IPS-18a (cell line): ENCODE results near the gene GSN.

Source experiments
- H3K27ac ChIP-seq: one replicate; pipeline ENCODE4 v1.5.1; 2013; ENCODE audit warnings: low read length
- H3K27me3 ChIP-seq: one replicate; pipeline ENCODE4 v1.6.1; 2013; ENCODE audit warnings: mild to moderate bottlenecking, low read length; ENCODE audit not compliant: control insufficient read depth, insufficient read depth
- H3K36me3 ChIP-seq: one replicate; pipeline ENCODE4 v1.6.1; 2013; ENCODE audit warnings: low read depth, low read length; ENCODE audit not compliant: control insufficient read depth
- H3K4me1 ChIP-seq: one replicate; pipeline ENCODE4 v1.6.1; 2013; ENCODE audit warnings: low read depth, low read length; ENCODE audit not compliant: control insufficient read depth
- H3K4me3 ChIP-seq: one replicate; pipeline ENCODE4 v1.5.1; 2013; ENCODE audit warnings: low read length
- H3K9ac ChIP-seq: one replicate; pipeline ENCODE4 v1.6.1; 2013; ENCODE audit warnings: mild to moderate bottlenecking, low read length, moderate library complexity
- H3K9me3 ChIP-seq: one replicate; pipeline ENCODE4 v1.6.1; 2013; ENCODE audit warnings: low read depth, low read length; ENCODE audit not compliant: control insufficient read depth

The GSN gene

DNA sequence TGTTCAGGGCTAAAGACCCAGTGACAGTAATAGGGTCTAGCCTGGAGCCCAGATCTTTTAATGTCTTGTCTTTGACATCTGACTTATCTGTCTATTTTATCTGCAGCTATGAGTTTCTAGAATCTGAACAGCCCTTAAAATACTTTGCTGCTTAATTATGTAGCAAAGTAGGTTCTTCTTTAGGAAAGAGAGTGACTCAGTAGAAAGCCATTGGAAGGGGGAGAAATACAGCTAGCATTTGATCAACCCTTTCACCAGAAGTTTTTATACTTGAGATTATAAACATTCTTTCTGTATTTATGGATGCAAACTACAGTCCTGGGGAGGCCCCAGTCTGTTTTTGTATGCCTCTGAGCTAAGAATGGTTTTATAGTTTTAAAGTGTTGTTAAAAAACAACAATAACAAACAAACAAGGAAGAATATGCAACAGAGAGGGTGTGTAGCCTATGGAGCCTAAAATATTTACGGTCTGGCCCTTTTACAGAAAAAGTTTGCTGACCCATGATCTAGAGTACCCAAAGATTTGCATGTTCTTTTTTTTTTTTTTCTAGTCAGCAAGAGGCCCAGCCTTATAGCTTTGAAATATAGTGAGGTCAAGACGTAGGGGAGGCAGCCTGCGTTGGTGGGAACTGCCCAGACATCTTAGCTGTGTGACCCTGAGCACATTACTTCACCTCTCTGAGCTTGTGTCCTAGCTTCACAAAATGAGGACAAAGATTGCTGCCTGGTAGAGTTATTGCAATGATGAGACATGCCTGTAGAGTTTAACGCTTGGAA, 9.7 kb downstream of the GSN start:
- Histone ChIP-seq H3K4me3 (no peak overlapping the region), H3K27ac (no peak overlapping the region), H3K36me3 (no peaks in the 10 kb centered on the region), H3K9ac (no peak overlapping the region), H3K9me3 (no peaks in the 10 kb centered on the region), H3K27me3 (peaks cover 39% of the 10 kb centered on the region), H3K4me1 (peaks cover 7% of the 10 kb centered on the region)

DNA sequence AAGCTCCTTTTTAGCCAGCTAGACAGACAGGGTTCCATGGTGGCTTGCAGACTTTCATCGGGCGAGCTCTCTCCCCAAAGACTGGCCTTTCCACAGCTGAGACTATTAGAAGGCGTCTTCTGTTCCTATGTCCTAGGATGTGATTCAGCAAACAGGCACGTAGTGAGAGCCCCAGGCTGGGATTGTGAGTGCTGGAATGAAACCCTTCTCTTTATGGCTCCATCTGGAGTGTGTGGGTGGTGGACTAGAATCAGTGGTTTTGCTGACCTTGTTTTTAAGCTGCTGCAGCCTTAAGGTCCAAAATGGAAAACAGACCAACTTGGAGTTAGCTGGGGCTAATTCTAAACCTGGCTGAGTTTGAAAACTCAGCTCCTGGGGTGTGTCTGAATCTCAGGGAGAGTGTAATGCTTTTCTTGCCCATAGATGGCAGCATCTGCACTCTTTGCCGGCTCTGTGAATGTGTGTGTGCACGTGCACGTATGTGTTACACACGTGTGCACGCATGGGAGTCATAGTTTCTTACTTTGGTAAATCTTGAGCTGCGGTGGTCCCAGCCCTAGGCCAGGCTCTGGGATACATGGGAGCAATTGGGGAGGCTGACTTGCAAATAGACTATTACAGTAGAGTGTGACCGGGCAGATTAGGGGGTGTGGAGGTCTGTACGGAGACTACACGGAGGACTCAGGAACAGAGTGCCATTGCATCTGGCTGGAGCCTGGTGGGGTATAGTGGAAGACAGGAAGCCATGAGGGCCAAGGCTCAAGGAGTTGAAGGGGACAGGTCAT, 10.7 kb downstream of the GSN start:
- no peak overlapping the region for H3K27ac ChIP-seq
- H3K9me3 ChIP-seq: no peaks in the 10 kb centered on the region
- no peak overlapping the region for H3K4me3 ChIP-seq
- peaks cover 7% of the 10 kb centered on the region for H3K4me1 ChIP-seq
- no peaks in the 10 kb centered on the region for H3K36me3 ChIP-seq
- H3K9ac ChIP-seq: no peak overlapping the region
- peaks cover 44% of the 10 kb centered on the region for H3K27me3 ChIP-seq

DNA sequence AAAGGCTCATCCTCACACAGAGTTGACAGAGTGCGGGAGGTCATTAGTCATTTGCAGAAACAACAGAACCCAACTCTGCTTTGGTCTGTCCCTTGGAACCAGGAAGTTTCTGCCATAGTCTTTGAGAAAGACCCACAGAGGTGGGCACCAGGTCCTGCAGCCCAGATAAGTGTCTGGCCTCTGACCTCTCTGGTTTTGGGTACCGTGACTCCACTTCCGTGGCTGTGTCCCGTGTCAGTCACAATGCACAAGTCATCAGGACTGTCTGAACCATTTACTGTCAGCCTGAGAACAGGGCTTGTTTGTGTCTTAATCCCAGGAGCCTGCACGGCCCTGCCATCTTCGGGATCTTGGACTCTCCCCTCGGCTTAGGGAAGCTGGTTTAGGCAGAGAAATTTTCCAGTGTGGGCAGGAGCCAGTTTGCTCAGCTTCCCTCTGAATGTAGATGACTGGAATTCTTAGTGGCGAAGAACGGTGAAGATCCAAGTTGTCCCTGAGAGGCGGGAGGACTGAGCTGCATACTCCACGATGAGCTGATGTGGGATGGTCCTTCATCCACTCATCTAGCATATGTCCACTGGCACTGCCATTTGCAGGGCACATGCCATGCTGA, 11.9 kb downstream of the GSN start:
- Histone ChIP-seq H3K36me3 (no peaks in the 10 kb centered on the region), H3K9me3 (no peaks in the 10 kb centered on the region), H3K4me3 (no peak overlapping the region), H3K4me1 (peaks cover 7% of the 10 kb centered on the region), H3K27me3 (peaks cover 57% of the 10 kb centered on the region), H3K9ac (no peak overlapping the region), H3K27ac (no peak overlapping the region)

DNA sequence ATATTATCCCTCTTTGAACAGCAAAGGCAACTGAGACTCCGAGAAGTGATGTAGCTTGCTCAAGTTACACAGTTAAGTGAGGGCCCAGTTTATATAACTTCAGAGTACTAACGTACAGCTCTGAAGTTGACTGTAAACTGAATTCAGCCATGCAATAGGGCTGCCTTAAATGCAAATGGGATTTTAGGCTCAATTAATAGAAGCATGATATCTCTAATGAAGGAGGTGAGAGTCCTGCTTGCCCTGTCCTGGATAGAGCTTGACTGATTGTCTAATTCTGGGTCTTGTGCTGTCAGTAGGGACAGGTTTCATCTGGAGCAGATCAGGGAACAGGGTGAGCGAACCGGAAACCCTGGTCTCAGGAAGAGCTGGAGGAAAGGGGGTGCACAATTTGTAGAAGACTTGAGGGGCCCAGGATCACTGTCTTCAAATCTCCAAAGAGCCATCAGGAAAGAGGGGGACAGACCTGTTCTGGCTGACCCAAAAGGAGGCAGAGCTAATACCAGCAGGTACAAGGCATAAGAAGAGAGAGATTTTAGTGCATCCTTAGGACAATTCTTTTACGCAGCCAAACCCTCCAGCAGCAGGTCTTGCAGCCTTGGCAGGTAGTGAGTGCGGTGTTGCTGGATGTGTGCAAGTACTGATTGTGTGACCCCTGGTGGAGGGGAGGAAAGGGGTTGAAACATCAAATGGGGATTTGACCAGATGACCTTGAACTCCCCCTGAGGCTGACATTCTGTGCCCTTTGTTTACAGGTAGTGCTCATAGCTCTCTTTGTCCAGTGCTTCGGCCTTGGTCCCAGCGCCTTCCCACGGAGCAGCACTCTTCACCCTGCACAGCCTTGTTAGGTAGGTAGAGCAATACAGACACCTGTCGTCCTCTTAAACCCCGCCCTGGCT, 13.0 kb downstream of the GSN start:
- Histone ChIP-seq H3K36me3 (no peaks in the 10 kb centered on the region), H3K27ac (no peak overlapping the region), H3K27me3 (peaks cover 67% of the 10 kb centered on the region), H3K4me3 (no peak overlapping the region), H3K9me3 (no peaks in the 10 kb centered on the region), H3K9ac (no peak overlapping the region), H3K4me1 (peaks cover 11% of the 10 kb centered on the region)

DNA sequence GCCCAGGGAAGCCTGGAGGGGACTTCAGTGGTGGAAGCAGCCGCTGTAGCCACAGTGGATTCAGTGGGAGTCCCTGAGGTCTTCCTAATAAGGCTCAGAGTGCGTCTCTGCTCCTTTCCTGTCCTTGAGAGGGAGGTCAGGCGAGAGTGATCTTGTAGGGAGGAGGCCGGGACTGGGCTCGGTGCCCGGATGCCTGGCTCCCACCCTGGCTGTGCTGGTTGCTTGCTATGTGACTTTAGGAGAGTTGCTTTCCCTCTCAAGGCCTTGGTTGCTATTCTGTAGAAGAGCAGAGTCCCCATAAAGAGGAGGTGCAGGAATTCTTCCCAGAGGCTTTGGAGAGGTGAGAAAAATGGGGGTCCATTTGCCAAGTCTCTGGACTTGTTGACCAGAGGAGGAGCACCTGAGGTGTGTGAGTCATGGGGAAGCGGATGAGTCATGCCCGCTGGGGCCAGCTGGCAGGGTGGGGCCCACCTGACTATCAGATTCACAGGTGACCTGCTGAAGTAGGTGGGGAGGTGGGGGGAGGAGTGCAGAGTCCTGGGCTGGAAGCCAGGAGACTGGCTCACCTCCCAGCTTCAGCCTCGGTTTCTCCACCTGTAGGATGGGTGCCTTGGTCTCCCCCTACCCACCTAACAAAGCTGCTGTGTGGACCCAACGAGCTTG, 13.8 kb downstream of the GSN start:
- H3K4me1 ChIP-seq: peaks cover 18% of the 10 kb centered on the region
- peaks cover 69% of the 10 kb centered on the region for H3K27me3 ChIP-seq
- no peaks in the 10 kb centered on the region for H3K9me3 ChIP-seq
- H3K4me3 ChIP-seq: no peak overlapping the region
- H3K27ac ChIP-seq: no peak overlapping the region
- no peaks in the 10 kb centered on the region for H3K36me3 ChIP-seq
- H3K9ac ChIP-seq: no peak overlapping the region

DNA sequence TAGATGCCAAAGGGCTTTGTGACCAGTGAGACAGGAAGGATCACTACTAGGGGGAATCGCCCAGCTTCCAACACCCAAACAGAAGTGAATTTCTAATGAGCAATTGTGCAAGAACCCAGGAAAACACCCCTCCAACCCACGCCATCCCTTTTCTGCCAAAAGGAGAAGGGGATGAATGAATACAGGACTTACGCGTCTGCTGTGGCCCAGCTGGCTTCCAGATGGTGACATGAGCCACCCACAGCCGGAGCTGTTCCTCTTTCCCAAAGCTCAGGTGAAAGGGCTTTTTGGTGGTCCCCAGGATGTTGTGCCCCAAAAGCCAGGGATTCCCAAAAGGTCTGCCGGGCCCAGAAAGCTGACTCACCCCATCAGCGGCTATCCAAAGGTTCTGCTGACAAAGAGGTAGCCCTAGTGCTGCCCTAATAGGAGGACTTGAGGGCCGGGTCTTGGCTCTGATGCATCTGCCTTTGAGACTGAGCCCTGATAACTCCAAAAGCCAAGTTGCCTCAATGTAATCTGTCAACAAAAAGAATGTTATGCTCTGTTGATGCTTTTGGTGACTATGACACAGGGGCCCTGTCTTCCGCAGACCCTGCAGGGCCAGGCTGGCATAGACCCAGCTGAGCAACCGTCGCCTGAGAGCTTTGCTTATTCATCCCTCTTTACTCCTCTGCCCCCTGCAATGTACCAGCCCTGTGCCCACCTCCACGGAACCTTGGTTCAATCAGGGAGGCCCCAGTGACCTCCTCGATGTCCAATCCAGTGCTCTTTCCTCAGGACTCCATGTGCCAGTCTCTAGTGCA, 14.5 kb downstream of the GSN start:
- peaks cover 69% of the 10 kb centered on the region for H3K27me3 ChIP-seq
- H3K9ac ChIP-seq: no peak overlapping the region
- no peak overlapping the region for H3K27ac ChIP-seq
- H3K4me3 ChIP-seq: no peak overlapping the region
- peaks cover 25% of the 10 kb centered on the region for H3K4me1 ChIP-seq
- H3K9me3 ChIP-seq: no peaks in the 10 kb centered on the region
- no peaks in the 10 kb centered on the region for H3K36me3 ChIP-seq

DNA sequence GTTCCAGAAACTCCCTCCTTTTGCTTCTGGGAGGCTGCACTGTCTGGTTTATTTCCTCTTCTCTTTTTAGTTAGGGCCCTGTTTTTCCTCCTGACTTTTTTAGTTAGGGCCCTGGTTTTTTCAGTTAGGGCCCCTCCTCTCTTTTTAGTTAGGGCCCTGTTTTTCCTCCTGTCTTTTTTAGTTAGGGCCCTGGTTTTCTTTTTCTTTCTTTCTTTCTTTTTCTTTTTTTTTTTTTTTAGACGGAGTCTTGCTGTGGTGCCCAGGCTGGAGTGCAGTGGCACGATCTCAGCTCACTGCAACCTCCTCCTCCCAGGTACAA, 15.1 kb downstream of the GSN start:
- Histone ChIP-seq H3K4me3 (no peak overlapping the region), H3K27me3 (peaks cover 73% of the 10 kb centered on the region), H3K4me1 (peaks cover 29% of the 10 kb centered on the region), H3K27ac (no peak overlapping the region), H3K36me3 (no peaks in the 10 kb centered on the region), H3K9ac (no peak overlapping the region), H3K9me3 (no peaks in the 10 kb centered on the region)

DNA sequence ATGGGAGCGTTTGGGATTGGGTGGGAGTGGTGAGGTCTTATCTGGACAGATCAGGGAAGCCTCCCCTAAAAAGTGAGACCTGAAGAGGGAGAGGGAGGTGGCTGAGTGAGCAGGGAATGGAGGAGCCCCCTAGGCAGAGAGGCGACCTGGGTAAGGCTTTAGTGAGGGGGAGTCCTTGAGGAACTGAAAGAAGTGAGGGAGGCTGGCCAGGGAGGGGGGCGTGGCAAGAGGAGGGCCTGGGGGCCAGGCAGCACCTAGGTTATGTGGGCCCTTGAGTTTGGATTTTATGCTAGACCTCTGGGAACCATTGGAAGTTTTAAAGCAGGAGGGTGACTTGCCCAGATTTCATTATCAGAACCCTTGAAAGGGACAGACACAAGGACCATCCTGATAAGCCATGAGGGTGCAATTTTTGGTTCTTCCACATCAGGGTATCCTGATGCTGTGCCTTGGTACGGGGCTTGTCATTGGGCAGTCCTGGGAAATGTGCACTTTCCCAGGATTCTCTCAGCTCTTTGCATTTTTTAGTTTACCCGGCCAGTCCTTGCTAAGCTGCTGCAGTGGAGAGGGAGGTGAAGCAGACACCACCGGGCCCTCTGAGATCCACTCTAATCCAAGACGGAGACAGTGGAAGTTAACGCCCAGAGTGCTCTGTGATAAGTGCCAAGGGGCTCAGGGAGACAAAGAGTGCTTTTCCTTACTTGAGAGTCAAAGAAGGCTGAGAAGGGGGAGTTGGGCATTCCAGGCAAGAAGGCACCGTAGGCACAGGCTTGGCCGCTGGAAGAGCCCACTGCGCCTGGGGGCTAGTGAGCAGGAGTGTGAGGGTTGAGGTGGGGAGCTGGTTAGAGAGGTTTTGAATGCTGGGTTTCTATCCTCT, 16.1 kb downstream of the GSN start:
- peaks cover 33% of the 10 kb centered on the region for H3K4me1 ChIP-seq
- no peaks in the 10 kb centered on the region for H3K36me3 ChIP-seq

DNA sequence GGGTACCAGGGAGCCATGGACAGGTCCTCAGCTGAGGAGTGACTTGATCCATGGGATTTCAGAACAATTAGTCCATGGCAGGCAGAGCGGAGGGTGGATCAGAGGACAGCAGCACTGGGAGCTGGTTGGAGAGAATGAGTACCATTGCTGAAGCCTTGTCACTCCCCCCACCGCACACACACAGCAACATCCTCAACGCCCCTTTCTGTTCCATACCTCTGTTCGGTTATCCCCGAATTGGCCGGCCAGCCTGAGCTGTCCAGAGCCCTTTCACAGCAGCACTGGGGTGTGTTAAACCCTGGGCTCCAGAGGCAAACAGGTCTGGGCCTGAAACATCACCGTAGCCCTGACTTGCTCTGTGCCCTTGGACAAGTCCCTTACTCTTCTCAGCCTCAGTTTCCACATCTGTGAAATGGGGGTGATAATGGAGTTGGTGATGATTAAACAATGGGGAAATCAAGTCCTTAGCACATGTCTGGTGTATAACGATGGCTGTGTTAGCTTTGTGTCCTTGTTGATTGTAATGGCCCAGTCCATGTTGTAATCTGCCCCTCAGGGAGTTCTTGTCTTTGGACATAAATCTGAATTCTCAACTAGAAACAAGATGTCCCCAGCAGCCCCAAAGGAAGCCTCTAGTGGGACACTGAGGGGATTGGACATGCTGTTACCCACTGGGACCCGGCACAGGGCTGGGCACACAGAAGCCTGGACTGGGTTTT, 16.9 kb downstream of the GSN start:
- Histone ChIP-seq H3K9me3 (no peaks in the 10 kb centered on the region), H3K27ac (no peak overlapping the region), H3K36me3 (no peaks in the 10 kb centered on the region), H3K27me3 (peaks cover 73% of the 10 kb centered on the region), H3K4me3 (no peak overlapping the region), H3K4me1 (peaks cover 41% of the 10 kb centered on the region), H3K9ac (no peak overlapping the region)

More for the DNA sequence above, 16.1 kb downstream of the GSN start:
- H3K27me3 ChIP-seq: peaks cover 78% of the 10 kb centered on the region
- no peak overlapping the region for H3K9ac ChIP-seq
- no peak overlapping the region for H3K4me3 ChIP-seq
- H3K27ac ChIP-seq: no peak overlapping the region
- H3K9me3 ChIP-seq: no peaks in the 10 kb centered on the region
